Hepatocyte (in vitro differentiated cells): ENCODE measurements around the gene PITPNC1.

Experiments
- EZH2 ChIP-seq: fragments of 200-600 bp; sonication (generic); IDR thresholded peaks from 2 replicates; pipeline ENCODE4 v1.6.1; 2016; ENCODE audit warnings: antibody characterized with exemption, mild to moderate bottlenecking, borderline replicate concordance
- EZH2phosphoT487 ChIP-seq: fragments of 200-600 bp; sonication (generic); IDR thresholded peaks from one replicate; pipeline ENCODE4 v1.6.1; 2018; ENCODE audit warnings: antibody characterized with exemption, mild to moderate bottlenecking, low read depth, moderate library complexity; ENCODE audit not compliant: unreplicated experiment, severe bottlenecking
- TF ChIP-seq, protein P1 (sequence below): fragments of 200-600 bp; sonication (generic); IDR thresholded peaks from 2 replicates; pipeline ENCODE4 v1.5.1; 2016; ENCODE audit warnings: antibody characterized with exemption, mild to moderate bottlenecking; ENCODE audit not compliant: poor library complexity

DNA sequence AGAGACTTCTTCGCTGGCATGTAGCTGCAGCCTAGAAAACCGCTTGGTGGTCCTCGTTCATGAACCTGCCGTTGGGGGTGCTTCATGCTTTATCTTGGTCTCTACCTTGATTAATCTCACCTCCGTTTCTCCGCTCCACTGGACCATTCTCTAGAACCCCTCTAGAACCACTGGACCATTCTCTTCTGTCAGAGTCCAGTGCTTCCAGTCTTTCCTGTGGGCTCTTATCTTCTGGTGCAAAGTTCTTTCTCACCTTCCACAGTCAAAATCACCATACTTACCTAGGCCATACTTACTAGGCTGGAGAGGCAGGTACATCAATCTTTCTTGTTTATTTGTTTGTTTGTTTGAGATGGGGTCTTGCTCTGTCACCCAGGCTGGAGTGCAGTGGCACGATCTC lies 71.4 kb downstream of the PITPNC1 start:
- TF ChIP-seq, protein P1, sequence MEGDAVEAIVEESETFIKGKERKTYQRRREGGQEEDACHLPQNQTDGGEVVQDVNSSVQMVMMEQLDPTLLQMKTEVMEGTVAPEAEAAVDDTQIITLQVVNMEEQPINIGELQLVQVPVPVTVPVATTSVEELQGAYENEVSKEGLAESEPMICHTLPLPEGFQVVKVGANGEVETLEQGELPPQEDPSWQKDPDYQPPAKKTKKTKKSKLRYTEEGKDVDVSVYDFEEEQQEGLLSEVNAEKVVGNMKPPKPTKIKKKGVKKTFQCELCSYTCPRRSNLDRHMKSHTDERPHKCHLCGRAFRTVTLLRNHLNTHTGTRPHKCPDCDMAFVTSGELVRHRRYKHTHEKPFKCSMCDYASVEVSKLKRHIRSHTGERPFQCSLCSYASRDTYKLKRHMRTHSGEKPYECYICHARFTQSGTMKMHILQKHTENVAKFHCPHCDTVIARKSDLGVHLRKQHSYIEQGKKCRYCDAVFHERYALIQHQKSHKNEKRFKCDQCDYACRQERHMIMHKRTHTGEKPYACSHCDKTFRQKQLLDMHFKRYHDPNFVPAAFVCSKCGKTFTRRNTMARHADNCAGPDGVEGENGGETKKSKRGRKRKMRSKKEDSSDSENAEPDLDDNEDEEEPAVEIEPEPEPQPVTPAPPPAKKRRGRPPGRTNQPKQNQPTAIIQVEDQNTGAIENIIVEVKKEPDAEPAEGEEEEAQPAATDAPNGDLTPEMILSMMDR = no peak
- TF ChIP-seq EZH2 = no peak
- no peak for TF ChIP-seq EZH2phosphoT487
